K562 (cell line): ENCODE measurements around the gene CSAG1. TPM values are rescaled to one million over a fixed set of nuclear protein-coding genes. Genes with fewer than 3 reads are reported as not detected.
A peak's percentile ranks its signal among the peaks of the same experiment; 100 is the strongest.
"Not testable (repeated sequence)": the region's sequence is repeated elsewhere in the genome, so short reads cannot be mapped to it uniquely, and the experiment has no call there.

ENCODE experiments used
- ATAC-seq: fragments of 200-7000 bp; cut with Tn5 transposase; 3 replicates; pipeline ENCODE4 v1.9.1; 2020; ENCODE audit warnings: moderate library complexity
- BruUV-seq: library from RNA; stranded (reverse); fragments of 400-500 nt; replicated peaks from 2 replicates; lab custom pipeline; 2021; lab: Mats Ljungman, UMichigan
- CTCF ChIA-PET: fragments of 300-600 bp; formaldehyde crosslinking; extraction: SDS; loops from one replicate; lab custom pipeline; 2021; ENCODE audit warnings: low intra/inter-chr PET ratio; lab: Yijun Ruan, JAX
- POLR2A ChIA-PET: fragments of 300-600, 350-650 bp; sonication (Branson Sonifier 250); formaldehyde crosslinking; extraction: SDS; loops from one replicate; lab custom pipeline; 2021; ENCODE audit warnings: antibody characterized with exemption, inconsistent platforms; lab: Yijun Ruan, JAX
- DNase-seq, 4 experiments: peaks; one replicate each; pipeline versions ENCODE4 v3.0.0 to v3.0.0-alpha.2; 2011 to 2018; ENCODE audit warnings: low spot score in 3 of 4, mixed read lengths in 3 of 4; ENCODE audit errors: extremely low read depth in 1 of 4
- FAIRE-seq: peaks from 2 replicates; lab custom pipeline; 2011; peaks lifted over from hg19 to GRCh38; lab: Jason Lieb, UNC
- H2AFZ ChIP-seq: 2 replicates; pipeline ENCODE4 v1.6.0; 2011; ENCODE audit warnings: low read depth, low read length, control low read depth, inconsistent platforms
- H3K27ac ChIP-seq: fragments of 200-600 bp; 3 replicates; pipeline ENCODE4 v1.8.0; 2011; ENCODE audit warnings: low read depth, mild to moderate bottlenecking, control low read depth, inconsistent platforms, low read length, moderate library complexity, mixed read lengths; ENCODE audit errors: extremely low read depth
- H3K27me3 ChIP-seq, 2 experiments: fragments of 300-600 bp in 1 of 2; 2 replicates in 1 of 2; 3 replicates in 1 of 2; pipeline versions ENCODE4 v1.6.0 to v1.8.0; 2011; ENCODE audit warnings: inconsistent platforms in 2 of 2, low read length in 2 of 2, mild to moderate bottlenecking in 1 of 2, mixed read lengths in 1 of 2, moderate library complexity in 1 of 2; ENCODE audit not compliant: control insufficient read depth in 2 of 2, insufficient read depth in 2 of 2
- H3K36me3 ChIP-seq: fragments of 300-600 bp; 3 replicates; pipeline ENCODE4 v1.8.0; 2011; ENCODE audit warnings: mild to moderate bottlenecking, low read length, inconsistent platforms; ENCODE audit not compliant: control insufficient read depth, insufficient read depth
- H3K4me1 ChIP-seq, 2 experiments: fragments of 200-600 bp in 1 of 2; replicated peaks in 1 of 2; 2 replicates in 1 of 2; 3 replicates in 1 of 2; pipeline versions ENCODE4 v1.5.1 to v1.8.0; 2011; ENCODE audit warnings: inconsistent platforms in 2 of 2, low read length in 2 of 2, mild to moderate bottlenecking in 1 of 2, mixed read lengths in 1 of 2, moderate library complexity in 1 of 2; ENCODE audit not compliant: control insufficient read depth in 2 of 2, insufficient read depth in 2 of 2
- H3K4me2 ChIP-seq: 2 replicates; pipeline ENCODE4 v1.6.1; 2011; ENCODE audit warnings: low read length, control low read depth, inconsistent platforms, mixed read lengths; ENCODE audit not compliant: insufficient read depth
- H3K4me3 ChIP-seq: fragments of 200-600 bp; sonication (generic), shearing (Covaris generic); 2 replicates; pipeline ENCODE4 v1.5.1; 2016; ENCODE audit warnings: control low read depth, inconsistent platforms
- H3K79me2 ChIP-seq: fragments of 200-600 bp; 3 replicates; pipeline ENCODE4 v1.8.0; 2011; ENCODE audit warnings: low read length, inconsistent platforms; ENCODE audit not compliant: control insufficient read depth, insufficient read depth
- H3K9ac ChIP-seq, 2 experiments: 2 replicates each; pipeline versions ENCODE4 v1.6.0 to v1.6.1; 2011; ENCODE audit warnings: low read depth in 2 of 2, low read length in 2 of 2, control low read depth in 1 of 2, inconsistent platforms in 1 of 2, mild to moderate bottlenecking in 1 of 2, mixed read lengths in 1 of 2; ENCODE audit not compliant: insufficient read depth in 1 of 2
- H3K9me1 ChIP-seq: one replicate; pipeline ENCODE4 v1.6.0; 2011; ENCODE audit warnings: inconsistent platforms, mild to moderate bottlenecking, low read length, moderate library complexity; ENCODE audit not compliant: control insufficient read depth, insufficient read depth
- H3K9me3 ChIP-seq: replicated peaks from 2 replicates; pipeline ENCODE4 v1.5.1; 2011; ENCODE audit warnings: low read depth, low read length, inconsistent platforms; ENCODE audit not compliant: control insufficient read depth, insufficient read depth
- H4K20me1 ChIP-seq: replicated peaks from 2 replicates; pipeline ENCODE4 v1.6.1; 2011; ENCODE audit warnings: low read length, inconsistent platforms, mixed read lengths; ENCODE audit not compliant: control insufficient read depth, insufficient read depth
- MGA ChIP-seq: fragments of 450-650 bp; IDR thresholded peaks from 2 replicates; pipeline ENCODE4 v1.6.1; 2016; ENCODE audit warnings: mild to moderate bottlenecking, moderate library complexity
- WGBS: fragments of 100-300 bp; shearing (Covaris generic); methylation state at CpG from one replicate; pipeline ENCODE4 v1.1.6; 2016; ENCODE audit warnings: low coverage, mixed read lengths; ENCODE audit not compliant: insufficient coverage; ENCODE audit errors: missing lambda C conversion rate; 5-methylcytosine and 5-hydroxymethylcytosine counted together
- in situ Hi-C: fragments of 300-500 bp; cut with MboI; formaldehyde crosslinking; loops from 4 replicates; pipeline ENCODE4 v1.15.0; 2018; ENCODE audit warnings: inconsistent platforms, mixed read lengths
- intact Hi-C: fragments of 100-400 bp; cut with micrococcal nuclease; formaldehyde crosslinking; loops from 2 replicates; pipeline ENCODE4 v1.14.2; 2022
- polyA plus RNA-seq, 8 experiments: library from polyadenylated mRNA; depleted of rRNA in 4 of 8; stranded (reverse) in 5 of 8; unstranded in 3 of 8; fragments of >200 nt; fragmentation: Nextera tagmentation in 2 of 8; fragmentation: Illumina TruSeq in 1 of 8; extraction: Ambion mirVana in 2 of 8; extraction: Trizol in 1 of 8; gene quantifications; 2 replicates each; pipeline versions ENCODE4 v1.2.1 to v1.2.3, GENCODE V29; 2011 to 2014; ENCODE audit warnings: inconsistent platforms in 1 of 8, missing spikeins in 1 of 8
- total RNA-seq, 7 experiments: library from RNA; depleted of rRNA in 6 of 7; stranded (reverse); fragments of >200 nt in 6 of 7; fragmentation: Illumina TruSeq in 2 of 7; extraction: Trizol in 2 of 7; gene quantifications; 2 replicates each; pipeline versions ENCODE4 v1.2.1 to v1.2.3, GENCODE V29; 2011 to 2021; ENCODE audit warnings: low replicate concordance in 1 of 7

Gene CSAG1
- total and polyA plus RNA-seq, 9 of the 15 experiments (the other 6 are each of a cell fraction or from before 2014, with no cell fraction given), result 43.1 to 170 (median 62.1) TPM

GRCh38 chrX:152725409-152725808 lies 8.1 kb downstream of the CSAG1 start (continued):
- no peak for TF ChIP-seq MGA

DNA sequence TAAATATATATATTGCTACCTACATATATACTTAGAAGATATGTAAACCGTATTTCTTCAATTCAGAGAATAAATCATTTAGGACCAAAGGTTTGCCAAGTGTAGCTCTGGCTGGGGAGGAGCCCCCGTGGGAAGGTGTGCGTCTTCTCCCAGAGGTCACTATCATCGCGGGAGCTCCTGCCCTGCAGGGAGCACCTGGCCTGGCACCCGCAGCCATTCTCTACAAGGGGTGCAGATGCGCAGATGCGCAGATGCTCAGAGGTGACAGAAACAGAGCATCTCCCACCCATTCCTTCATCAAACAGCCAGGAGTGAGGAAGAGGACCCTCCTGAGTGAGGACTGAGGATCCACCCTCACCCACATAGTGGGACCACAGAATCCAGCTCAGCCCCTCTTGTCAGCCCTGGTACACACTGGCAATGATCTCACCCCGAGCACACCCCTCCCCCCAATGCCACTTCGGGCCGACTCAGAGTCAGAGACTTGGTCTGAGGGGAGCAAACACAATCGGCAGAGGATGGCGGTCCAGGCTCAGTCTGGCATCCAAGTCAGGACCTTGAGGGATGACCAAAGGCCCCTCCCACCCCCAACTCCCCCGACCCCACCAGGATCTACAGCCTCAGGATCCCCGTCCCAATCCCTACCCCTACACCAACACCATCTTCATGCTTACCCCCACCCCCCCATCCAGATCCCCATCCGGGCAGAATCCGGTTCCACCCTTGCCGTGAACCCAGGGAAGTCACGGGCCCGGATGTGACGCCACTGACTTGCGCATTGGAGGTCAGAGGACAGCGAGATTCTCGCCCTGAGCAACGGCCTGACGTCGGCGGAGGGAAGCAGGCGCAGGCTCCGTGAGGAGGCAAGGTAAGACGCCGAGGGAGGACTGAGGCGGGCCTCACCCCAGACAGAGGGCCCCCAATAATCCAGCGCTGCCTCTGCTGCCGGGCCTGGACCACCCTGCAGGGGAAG lies 19.4 kb downstream of the CSAG1 start, which contains the start of gene MAGEA2B:
MAGEA2B (plus strand) TSS at position 814 of the 973 bp plus-strand sequence. CDS start 2,479 bp downstream, outside the sequence.
- H3K4me1 ChIP-seq, result not testable (repeated sequence)

More for the DNA sequence above, 19.4 kb downstream of the CSAG1 start, which contains the start of gene MAGEA2B:
- H4K20me1 ChIP-seq, H3K27me3 ChIP-seq, H3K27ac ChIP-seq, DNase-seq, in situ Hi-C loops, POLR2A ChIA-PET, intact Hi-C loops, H2AFZ ChIP-seq, H3K36me3 ChIP-seq, H3K79me2 ChIP-seq, H3K4me2 ChIP-seq, H3K9me3 ChIP-seq, H3K4me3 ChIP-seq, CTCF ChIA-PET, H3K9me1 ChIP-seq, H3K9ac ChIP-seq: not testable (repeated sequence)
- ATAC-seq (peak; percentile 90), FAIRE-seq (peak; percentile 81)
- BruUV-seq, result TSS peak; percentile 80
- no CpG with 5 or more reads among the region's 35 CpGs for WGBS
